HCT116 (cell line): ENCODE measurements around the gene PLA2G2C. TPM values are rescaled to one million over a fixed set of nuclear protein-coding genes. Genes with fewer than 3 reads are reported as not detected.
A peak's percentile ranks its signal among the peaks of the same experiment; 100 is the strongest.

Experiments used
- ATAC-seq: fragments of 200-7000 bp; cut with Tn5 transposase; 2 replicates; pipeline ENCODE4 v1.9.1; 2020; ENCODE audit warnings: mild to moderate bottlenecking, moderate library complexity
- BruUV-seq: library from RNA; stranded (reverse); fragments of 400-500 nt; replicated peaks from 2 replicates; lab custom pipeline; 2021; lab: Mats Ljungman, UMichigan
- CTCF ChIA-PET: fragments of 300-600 bp; sonication (Branson Sonifier 250); formaldehyde crosslinking; loops from one replicate; lab custom pipeline; 2021; ENCODE audit warnings: antibody characterized with exemption; lab: Charles Lee
- POLR2A ChIA-PET: fragments of 300-600, 350-600 bp; sonication (Branson Sonifier 250); formaldehyde crosslinking; loops from one replicate; lab custom pipeline; 2021; ENCODE audit warnings: antibody characterized with exemption; lab: Charles Lee
- RAD21 ChIA-PET, 2 experiments: fragments of 300-600 bp; sonication (Branson Sonifier 250); formaldehyde crosslinking; loops; one replicate each; lab custom pipeline; 2023; ENCODE audit warnings: low total read pairs in 2 of 2; ENCODE audit not compliant: uncharacterized antibody in 2 of 2, unreplicated experiment in 2 of 2, low non-redundant PET in 1 of 2; lab: Charles Lee
- DNase-seq: peaks from one replicate; pipeline ENCODE4 v3.0.0-alpha.2; 2010; ENCODE audit warnings: low read depth, low spot score
- H2AFZ ChIP-seq: fragments of 200-600 bp; shearing (Covaris generic), sonication (generic); 2 replicates; pipeline ENCODE4 v1.6.1; 2017; ENCODE audit warnings: low read depth, mixed run types, mixed read lengths, antibody characterized with exemption, low read length; ENCODE audit not compliant: poor library complexity, severe bottlenecking
- H3K27ac ChIP-seq: 2 replicates; pipeline ENCODE4 v1.5.1; 2012; ENCODE audit warnings: low read depth, low read length
- H3K27me3 ChIP-seq: fragments of 200-600 bp; sonication (generic); 2 replicates; pipeline ENCODE4 v1.6.1; 2016; ENCODE audit warnings: mixed run types, low read length, mixed read lengths; ENCODE audit not compliant: insufficient read depth
- H3K36me3 ChIP-seq, 2 experiments: fragments of 200-500 bp in 1 of 2; fragments of 200-600 bp in 1 of 2; sonication (Bioruptor generic) in 1 of 2; sonication (generic) in 1 of 2; 2 replicates each; pipeline versions ENCODE4 v1.5.1 to v1.6.1; 2014 to 2016; ENCODE audit warnings: low read length in 2 of 2, inconsistent platforms in 1 of 2, mixed read lengths in 1 of 2, mixed run types in 1 of 2; ENCODE audit not compliant: insufficient read depth in 2 of 2, control insufficient read depth in 1 of 2
- H3K4me1 ChIP-seq, 2 experiments: fragments of 200-600 bp in 1 of 2; sonication (generic) in 1 of 2; 2 replicates each; pipeline versions ENCODE4 v1.5.1 to v1.6.1; 2012 to 2017; ENCODE audit warnings: low read length in 2 of 2, inconsistent platforms in 1 of 2, mild to moderate bottlenecking in 1 of 2, mixed read lengths in 1 of 2, mixed run types in 1 of 2, moderate library complexity in 1 of 2; ENCODE audit not compliant: insufficient read depth in 2 of 2, control insufficient read depth in 1 of 2
- H3K4me2 ChIP-seq: fragments of 200-600 bp; sonication (generic); 2 replicates; pipeline ENCODE4 v1.6.1; 2017; ENCODE audit warnings: mixed run types, low read length, mixed read lengths
- H3K4me3 ChIP-seq, 2 experiments: fragments of 200-600 bp in 1 of 2; sonication (generic) in 1 of 2; replicated peaks in 1 of 2; 2 replicates each; pipeline ENCODE4 v1.5.1; 2011 to 2016; ENCODE audit warnings: low read length in 2 of 2, control low read depth in 1 of 2, low read depth in 1 of 2, mild to moderate bottlenecking in 1 of 2, mixed read lengths in 1 of 2, mixed run types in 1 of 2
- H3K79me2 ChIP-seq: fragments of 200-600 bp; sonication (generic); 2 replicates; pipeline ENCODE4 v1.6.1; 2017; ENCODE audit warnings: mild to moderate bottlenecking, mixed run types, low read length, moderate library complexity, mixed read lengths; ENCODE audit not compliant: insufficient read depth
- H3K9ac ChIP-seq: fragments of 200-600 bp; sonication (generic); 2 replicates; pipeline ENCODE4 v1.6.1; 2016; ENCODE audit warnings: low read length, mixed read lengths
- H3K9me2 ChIP-seq: fragments of 200-600 bp; sonication (generic), shearing (Covaris generic); 2 replicates; pipeline ENCODE4 v1.6.1; 2017; ENCODE audit warnings: mixed run types, mild to moderate bottlenecking, moderate library complexity; ENCODE audit not compliant: insufficient read depth
- H3K9me3 ChIP-seq, 2 experiments: fragments of 200-500 bp in 1 of 2; fragments of 200-600 bp in 1 of 2; sonication (Bioruptor generic) in 1 of 2; sonication (generic) in 1 of 2; 2 replicates each; pipeline ENCODE4 v1.6.1; 2014 to 2017; ENCODE audit warnings: low read length in 2 of 2, mixed read lengths in 2 of 2, inconsistent platforms in 1 of 2, low read depth in 1 of 2, mild to moderate bottlenecking in 1 of 2, mixed run types in 1 of 2, moderate library complexity in 1 of 2; ENCODE audit not compliant: control insufficient read depth in 1 of 2, insufficient read depth in 1 of 2
- H4K20me1 ChIP-seq: fragments of 200-600 bp; sonication (generic), shearing (Covaris generic); 2 replicates; pipeline ENCODE4 v1.6.1; 2017; ENCODE audit warnings: mixed run types, mild to moderate bottlenecking, moderate library complexity; ENCODE audit not compliant: insufficient read depth
- CBX3 ChIP-seq: IDR thresholded peaks from 2 replicates; pipeline ENCODE4 v1.6.1; 2012; ENCODE audit warnings: low read depth
- CEBPB ChIP-seq: IDR thresholded peaks from 2 replicates; pipeline ENCODE4 v1.6.1; 2012; ENCODE audit warnings: low read depth
- CTCF ChIP-seq, 3 experiments: fragments of 200-600 bp in 1 of 3; sonication (generic) in 1 of 3; IDR thresholded peaks in 2 of 3; conservative IDR thresholded peaks in 1 of 3; 2 replicates each; pipeline ENCODE4 v1.5.1; 2012 to 2017; ENCODE audit warnings: low read depth in 2 of 3, low read length in 2 of 3, antibody characterized with exemption in 1 of 3, borderline replicate concordance in 1 of 3, control low read depth in 1 of 3, mild to moderate bottlenecking in 1 of 3, mixed read lengths in 1 of 3, mixed run types in 1 of 3, moderate library complexity in 1 of 3; ENCODE audit not compliant: insufficient read depth in 1 of 3
- EGR1 ChIP-seq: IDR thresholded peaks from 2 replicates; pipeline ENCODE4 v1.6.1; 2012; ENCODE audit warnings: low read depth
- EZH2 ChIP-seq: fragments of 200-600 bp; sonication (generic); IDR thresholded peaks from 2 replicates; pipeline ENCODE4 v1.6.1; 2017; ENCODE audit warnings: antibody characterized with exemption, mixed run types
- EZH2phosphoT487 ChIP-seq: fragments of 200-600 bp; IDR thresholded peaks from 2 replicates; pipeline ENCODE4 v1.6.1; 2018; ENCODE audit warnings: antibody characterized with exemption, borderline replicate concordance
- FOSL1 ChIP-seq: IDR thresholded peaks from 2 replicates; pipeline ENCODE4 v1.6.1; 2012; ENCODE audit warnings: low read depth
- JUND ChIP-seq: IDR thresholded peaks from 2 replicates; pipeline ENCODE4 v1.6.1; 2012
- POLR2A ChIP-seq: IDR thresholded peaks from 2 replicates; pipeline ENCODE4 v1.7.0; 2011; ENCODE audit warnings: borderline replicate concordance; ENCODE audit not compliant: insufficient read depth, insufficient read length; ENCODE audit errors: extremely low read depth
- POLR2AphosphoS5 ChIP-seq: IDR thresholded peaks from 2 replicates; pipeline ENCODE4 v1.6.1; 2011; ENCODE audit warnings: mild to moderate bottlenecking, low read depth, low read length, moderate library complexity
- RAD21 ChIP-seq: IDR thresholded peaks from 2 replicates; pipeline ENCODE4 v1.6.1; 2012; ENCODE audit warnings: low read depth, mild to moderate bottlenecking
- REST ChIP-seq: IDR thresholded peaks from 2 replicates; pipeline ENCODE4 v1.6.1; 2012; ENCODE audit warnings: low read depth
- SIN3A ChIP-seq: IDR thresholded peaks from 2 replicates; pipeline ENCODE4 v1.6.1; 2012; ENCODE audit warnings: low read depth
- SP1 ChIP-seq: IDR thresholded peaks from 2 replicates; pipeline ENCODE4 v1.6.1; 2012; ENCODE audit warnings: low read depth
- SRF ChIP-seq: IDR thresholded peaks from 2 replicates; pipeline ENCODE4 v1.6.1; 2012; ENCODE audit warnings: low read depth
- TCF7L2 ChIP-seq: IDR thresholded peaks from 2 replicates; pipeline ENCODE4 v1.7.0; 2011; ENCODE audit warnings: borderline replicate concordance, inconsistent platforms; ENCODE audit not compliant: insufficient read depth, insufficient read length; ENCODE audit errors: extremely low read depth
- ZBTB33 ChIP-seq: IDR thresholded peaks from 2 replicates; pipeline ENCODE4 v1.6.1; 2011; ENCODE audit warnings: mild to moderate bottlenecking, low read length, moderate library complexity; ENCODE audit not compliant: insufficient replicate concordance; ENCODE audit errors: extremely low read depth
- ZFX ChIP-seq: fragments of 450-650 bp; IDR thresholded peaks from 2 replicates; pipeline ENCODE4 v1.6.1; 2017
- ZNF274 ChIP-seq: fragments of 200-500 bp; sonication (Bioruptor generic); IDR thresholded peaks from 2 replicates; pipeline ENCODE4 v1.6.1; 2014; ENCODE audit warnings: mild to moderate bottlenecking, low read depth, low read length, inconsistent platforms
- intact Hi-C: fragments of 100-400 bp; cut with micrococcal nuclease; formaldehyde crosslinking; loops from 2 replicates; pipeline ENCODE4 v1.10.0; 2022
- total RNA-seq: library from RNA; stranded (reverse); gene quantifications from one replicate; pipeline ENCODE4 v1.2.1, GENCODE V29; 2021; ENCODE audit not compliant: unreplicated experiment
- TF ChIP-seq, protein P1 (sequence below): IDR thresholded peaks from 2 replicates; pipeline ENCODE4 v1.6.1; 2012

The PLA2G2C gene
- total RNA-seq, 1 experiment from 2014 or later: not detected

DNA sequence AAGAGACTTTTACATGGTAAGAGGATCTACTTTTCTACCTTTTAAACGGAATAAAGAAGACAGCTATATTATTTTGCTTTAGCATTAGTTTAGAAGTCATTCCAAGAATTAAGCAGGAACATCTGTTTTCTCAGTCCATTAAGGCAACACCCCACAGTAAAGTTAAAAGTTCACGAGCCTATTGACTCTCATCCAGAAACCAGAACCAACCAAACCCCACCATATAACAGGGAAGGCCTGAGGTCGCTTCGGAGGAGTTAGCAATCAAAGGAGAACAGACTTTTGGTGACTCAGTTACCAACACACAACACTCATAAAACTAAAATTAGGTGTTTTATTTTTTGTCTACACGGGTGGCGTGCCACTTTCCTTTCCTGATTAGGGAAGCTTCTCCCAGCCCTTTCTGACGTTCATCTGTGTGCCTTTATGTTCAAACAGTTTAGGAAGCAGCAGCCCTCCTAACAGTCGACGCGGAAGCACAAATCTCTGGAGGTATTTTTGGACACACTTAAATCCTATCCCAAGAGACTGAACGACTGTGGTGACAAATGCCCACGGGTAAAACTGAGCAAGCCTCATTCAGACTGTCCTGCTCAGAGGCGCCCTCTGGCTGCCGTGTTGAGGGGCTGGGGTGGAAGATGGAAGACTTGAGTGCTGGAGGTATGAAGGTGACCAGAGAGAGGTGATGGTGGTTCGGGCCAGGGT lies 8.6 kb upstream of the PLA2G2C start:
- Histone ChIP-seq H3K4me2 (peak overlapping the region; percentile 48), H3K27ac (no peak overlapping the region), H3K9me3 (no peaks in the 10 kb centered on the region), H4K20me1 (no peaks in the 10 kb centered on the region), H3K4me1 (peaks cover 0 to 3% of the 10 kb centered on the region in 2 experiments; a peak in 1 of 4 replicates), H3K36me3 (no peaks in the 10 kb centered on the region), H3K27me3 (peaks cover 21% of the 10 kb centered on the region; the same call in 1 of the 2 replicates), H2AFZ (peak overlapping the region; percentile 20), H3K79me2 (no peaks in the 10 kb centered on the region), H3K9ac (no peak overlapping the region), H3K4me3 (no peak overlapping the region), H3K9me2 (no peaks in the 10 kb centered on the region)
- ChIA-PET POLR2A (no interaction called here), CTCF (interaction anchor here (0.9 to 3.3 kb wide), 5 partner anchors 11 to 300 kb away, joined by 3 to 13 read pairs (median 3); no protein-coding TSS in a partner anchor), RAD21 (no interaction called here)
- intact Hi-C loops: loop anchor here (1.0 to 2.0 kb wide), 4 partner anchors 30 to 277 kb away; no protein-coding TSS in a partner anchor
- DNase-seq (peak; percentile 56), ATAC-seq (peak; percentile 98)
- BruUV-seq: no TSS peak
- no peak for TF ChIP-seq EZH2phosphoT487
- TF ChIP-seq ZBTB33: no peak
- peak; percentile 71 for TF ChIP-seq RAD21
- TF ChIP-seq POLR2AphosphoS5: no peak
- TF ChIP-seq EZH2: no peak
- TF ChIP-seq SP1: no peak
- TF ChIP-seq CTCF (IDR thresholded peaks at IDR 0.05 in 2 of 3, conservative IDR thresholded peaks at IDR 0.05 in 1 of 3; ENCODE audit: borderline replicate concordance in 1 of 3, insufficient read depth in 1 of 3, low read depth in 2 of 3, low read length in 2 of 3): peak; percentile 78 to 98 (median 98)
- no peak for TF ChIP-seq ZNF274
- TF ChIP-seq CEBPB: no peak
- no peak for TF ChIP-seq JUND
- no peak for TF ChIP-seq SIN3A
- TF ChIP-seq CBX3: peak; percentile 59; the same call in 1 of the 2 replicates
- TF ChIP-seq, protein P1, sequence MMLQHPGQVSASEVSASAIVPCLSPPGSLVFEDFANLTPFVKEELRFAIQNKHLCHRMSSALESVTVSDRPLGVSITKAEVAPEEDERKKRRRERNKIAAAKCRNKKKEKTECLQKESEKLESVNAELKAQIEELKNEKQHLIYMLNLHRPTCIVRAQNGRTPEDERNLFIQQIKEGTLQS: no peak
- TF ChIP-seq FOSL1: no peak
- TF ChIP-seq POLR2A: no peak
- no peak for TF ChIP-seq EGR1
- no peak for TF ChIP-seq ZFX
- TF ChIP-seq REST: no peak
- no peak for TF ChIP-seq SRF
- TF ChIP-seq TCF7L2: no peak
